Gastroesophageal sphincter (tissue), 3 donors: ENCODE measurements around the gene YAP1.

ENCODE experiments used
- CTCF ChIP-seq, 4 experiments: fragments of 200-600 bp in 2 of 4; fragments of 450-650 bp in 2 of 4; sonication (generic) in 1 of 4; IDR thresholded peaks; one replicate each; pipeline ENCODE4 v1.5.1; 2017 to 2019; ENCODE audit warnings: antibody characterized with exemption in 4 of 4, mild to moderate bottlenecking in 2 of 4, moderate library complexity in 2 of 4
- EP300 ChIP-seq: sonication (generic); formaldehyde crosslinking; IDR thresholded peaks from one replicate; pipeline ENCODE4 v1.6.1; 2017; ENCODE audit warnings: antibody characterized with exemption, mild to moderate bottlenecking
- POLR2A ChIP-seq, 2 donors: fragments of 450-650 bp; IDR thresholded peaks; one replicate each; pipeline ENCODE4 v1.6.1; 2017; ENCODE audit warnings: antibody characterized with exemption in 2 of 2, mild to moderate bottlenecking in 2 of 2, moderate library complexity in 1 of 2

- TF ChIP-seq CTCF (IDR thresholded peaks at IDR 0.05) (no peak), POLR2A (IDR thresholded peaks at IDR 0.05) (no peak), EP300 (no peak)
Measured at GRCh38 chr11:102194257-102194656, 84.0 kb downstream of the YAP1 start.
